Endothelial cell of umbilical vein (primary cell): Measurements from ENCODE around the gene PTGES2. TPM values are rescaled to one million over a fixed set of nuclear protein-coding genes. Genes with fewer than 3 reads are reported as not detected.
A peak's percentile ranks its signal among the peaks of the same experiment; 100 is the strongest.

ENCODE experiments used
- BruUV-seq: library from RNA; stranded (reverse); fragments of 400-500 nt; replicated peaks from 2 replicates; lab custom pipeline; 2021; lab: Mats Ljungman, UMichigan
- CTCF ChIA-PET: fragments of 300-600, 350-600 bp; sonication (Branson Sonifier 250); formaldehyde crosslinking; loops from one replicate; lab custom pipeline; 2021; ENCODE audit warnings: antibody characterized with exemption, inconsistent platforms; lab: Charles Lee
- POLR2A ChIA-PET: fragments of 300-600, 350-600 bp; sonication (Branson Sonifier 250); formaldehyde crosslinking; loops from one replicate; lab custom pipeline; 2021; ENCODE audit warnings: antibody characterized with exemption, inconsistent platforms; lab: Charles Lee
- DNase-seq: peaks from one replicate; pipeline ENCODE4 v3.0.0-alpha.2; 2011; ENCODE audit warnings: low read depth, low spot score
- FAIRE-seq: peaks from 2 replicates; lab custom pipeline; 2011; peaks lifted over from hg19 to GRCh38; lab: Jason Lieb, UNC
- H2AFZ ChIP-seq: 2 replicates; pipeline ENCODE4 v1.6.0; 2012; ENCODE audit warnings: low read depth, low read length, control low read depth, inconsistent platforms
- H3K27ac ChIP-seq: 2 replicates; pipeline ENCODE4 v1.5.1; 2011; ENCODE audit warnings: low read depth, mild to moderate bottlenecking, control low read depth, low read length, moderate library complexity; ENCODE audit not compliant: insufficient read depth
- H3K27me3 ChIP-seq, 2 experiments: 2 replicates each; pipeline versions ENCODE4 v1.6.0 to v1.6.1; 2011; ENCODE audit warnings: low read length in 2 of 2, mixed read lengths in 1 of 2; ENCODE audit not compliant: control insufficient read depth in 2 of 2, insufficient read depth in 2 of 2
- H3K36me3 ChIP-seq, 2 experiments: 2 replicates in 1 of 2; 3 replicates in 1 of 2; pipeline ENCODE4 v1.5.1; 2011; ENCODE audit warnings: low read length in 2 of 2, mild to moderate bottlenecking in 1 of 2, moderate library complexity in 1 of 2; ENCODE audit not compliant: control insufficient read depth in 2 of 2, insufficient read depth in 2 of 2; ENCODE audit errors: extremely low read depth in 1 of 2
- H3K4me1 ChIP-seq: 3 replicates; pipeline ENCODE4 v1.5.1; 2011; ENCODE audit warnings: mild to moderate bottlenecking, low read length; ENCODE audit not compliant: control insufficient read depth, insufficient read depth; ENCODE audit errors: extremely low read depth
- H3K4me2 ChIP-seq: 2 replicates; pipeline ENCODE4 v1.6.1; 2011; ENCODE audit warnings: low read length, control low read depth, mixed read lengths; ENCODE audit not compliant: insufficient read depth
- H3K4me3 ChIP-seq, 3 experiments: fragments of 200-600 bp in 1 of 3; sonication (generic), shearing (Covaris generic) in 1 of 3; replicated peaks in 1 of 3; 2 replicates each; pipeline ENCODE4 v1.5.1; 2011 to 2016; ENCODE audit warnings: control low read depth in 3 of 3, low read length in 3 of 3, mild to moderate bottlenecking in 2 of 3, inconsistent platforms in 1 of 3, low read depth in 1 of 3, moderate library complexity in 1 of 3; ENCODE audit not compliant: insufficient read depth in 1 of 3
- H3K79me2 ChIP-seq: 2 replicates; pipeline ENCODE4 v1.6.0; 2012; ENCODE audit warnings: low read length, inconsistent platforms; ENCODE audit not compliant: control insufficient read depth, insufficient read depth
- H3K9ac ChIP-seq: replicated peaks from 2 replicates; pipeline ENCODE3; 2011; ENCODE audit warnings: low read length, control low read depth; ENCODE audit not compliant: insufficient read depth; ENCODE audit errors: extremely low read depth
- H3K9me1 ChIP-seq: replicated peaks from 3 replicates; pipeline ENCODE4 v1.6.0; 2011; ENCODE audit warnings: mild to moderate bottlenecking, low read length; ENCODE audit not compliant: control insufficient read depth, insufficient read depth; ENCODE audit errors: extremely low read depth
- H3K9me3 ChIP-seq: replicated peaks from 2 replicates; pipeline ENCODE4 v1.5.1; 2012; ENCODE audit warnings: low read length, inconsistent platforms; ENCODE audit not compliant: control insufficient read depth, insufficient read depth
- H4K20me1 ChIP-seq: replicated peaks from 2 replicates; pipeline ENCODE3; 2011; ENCODE audit warnings: mild to moderate bottlenecking, low read length; ENCODE audit not compliant: control insufficient read depth, insufficient read depth; ENCODE audit errors: extremely low read depth
- EZH2 ChIP-seq: IDR thresholded peaks from 2 replicates; pipeline ENCODE4 v1.6.1; 2012; ENCODE audit warnings: borderline replicate concordance, low read depth, mild to moderate bottlenecking, moderate library complexity, low read length, inconsistent platforms; ENCODE audit not compliant: severe bottlenecking
- FOS ChIP-seq: IDR thresholded peaks from 2 replicates; pipeline ENCODE4 v1.6.1; 2011; ENCODE audit warnings: mild to moderate bottlenecking, low read length, moderate library complexity, borderline replicate concordance; ENCODE audit not compliant: insufficient read depth
- GATA2 ChIP-seq: IDR thresholded peaks from 2 replicates; pipeline ENCODE4 v1.7.0; 2011; ENCODE audit warnings: low read depth, mild to moderate bottlenecking, moderate library complexity, mixed read lengths, low read length; ENCODE audit not compliant: insufficient read length, insufficient read depth
- JUN ChIP-seq: IDR thresholded peaks from 2 replicates; pipeline ENCODE4 v1.6.1; 2011; ENCODE audit warnings: borderline replicate concordance, low read depth; ENCODE audit not compliant: insufficient read length, insufficient read depth
- MYC ChIP-seq: IDR thresholded peaks from one replicate; pipeline ENCODE4 v1.6.1; 2011; ENCODE audit warnings: mild to moderate bottlenecking, low read depth, low read length
- POLR2A ChIP-seq: IDR thresholded peaks from 2 replicates; pipeline ENCODE4 v1.6.1; 2012; ENCODE audit warnings: low read depth, mild to moderate bottlenecking, control low read depth, low read length
- POLR2AphosphoS5 ChIP-seq: IDR thresholded peaks from 2 replicates; pipeline ENCODE4 v1.6.1; 2012; ENCODE audit warnings: low read depth, mild to moderate bottlenecking, control low read depth, low read length, moderate library complexity; ENCODE audit not compliant: insufficient read depth
- dilution Hi-C: fragments of 300-500 bp; cut with MboI; formaldehyde crosslinking; loops from one replicate; pipeline ENCODE4 v1.15.0; 2019; ENCODE audit warnings: low sequenced_read_pairs; ENCODE audit not compliant: extremely low pct_ligation_motif_present
- intact Hi-C: fragments of 100-400 bp; cut with micrococcal nuclease; formaldehyde crosslinking; loops from one replicate; pipeline ENCODE4 v1.10.0; 2022
- polyA plus RNA-seq, 4 experiments: library from polyadenylated mRNA; depleted of rRNA in 3 of 4; stranded (reverse) in 3 of 4; unstranded in 1 of 4; fragments of >200 nt; gene quantifications; 2 replicates each; pipeline versions ENCODE4 v1.2.1 to v1.2.3, GENCODE V29; 2011 to 2012; ENCODE audit warnings: missing spikeins in 1 of 4
- total RNA-seq: library from RNA; stranded (reverse); gene quantifications from 2 replicates; pipeline ENCODE4 v1.2.3, GENCODE V29; 2021
- TF ChIP-seq, protein P1 (sequence below): IDR thresholded peaks from 2 replicates; pipeline ENCODE4 v1.6.1; 2011; ENCODE audit not compliant: insufficient read depth, insufficient read length
- TF ChIP-seq, protein P2 (sequence below), 2 donors: IDR thresholded peaks; 1 replicate in 1 of 2; 2 replicates in 1 of 2; pipeline ENCODE4 v1.5.1; 2011; ENCODE audit warnings: low read length in 2 of 2, mild to moderate bottlenecking in 2 of 2, moderate library complexity in 2 of 2, control low read depth in 1 of 2, inconsistent platforms in 1 of 2, low read depth in 1 of 2; ENCODE audit not compliant: insufficient read depth in 1 of 2; ENCODE audit errors: extremely low read depth in 1 of 2

Gene PTGES2
- total and polyA plus RNA-seq, 2 donors (not counting 3 experiments of a cell fraction or from before 2014, with no cell fraction given): 64.2 to 69.9 TPM

DNA sequence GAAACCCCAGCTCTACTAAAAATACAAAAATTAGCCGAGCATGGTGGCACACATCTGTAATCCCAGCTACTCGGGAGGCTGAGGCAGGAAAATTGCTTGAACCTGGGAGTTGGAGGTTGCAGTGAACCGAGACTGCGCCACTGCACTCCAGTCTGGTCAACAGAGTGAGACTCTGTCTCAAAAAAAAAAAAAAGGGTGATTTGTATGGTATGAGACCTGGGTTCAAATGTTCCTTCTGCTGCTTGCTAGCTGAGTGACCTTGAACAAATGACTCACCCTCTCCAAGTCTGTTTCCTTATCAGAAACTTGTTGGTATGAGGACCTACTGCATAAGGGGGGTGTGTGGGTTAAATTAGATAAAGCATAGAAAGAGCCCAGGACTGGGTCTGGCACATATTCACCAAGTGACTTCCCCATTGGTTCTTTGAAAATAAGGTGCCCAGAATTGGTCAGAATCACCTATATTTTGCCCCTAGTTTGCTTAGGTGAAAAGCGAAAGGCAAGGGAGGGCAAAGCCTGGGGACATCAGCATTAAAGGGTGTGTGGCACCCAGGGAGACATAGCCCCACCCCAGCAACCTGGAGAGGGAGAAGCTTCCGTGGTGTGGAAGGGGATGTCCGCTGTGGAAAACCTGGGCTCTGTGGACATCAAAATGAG, 49.6 kb downstream of the PTGES2 start:
- BruUV-seq: no TSS peak
- Histone ChIP-seq H3K9me3 (no peaks in the 10 kb centered on the region), H3K4me1 (peaks cover 22% of the 10 kb centered on the region), H3K9me1 (no peaks in the 10 kb centered on the region), H2AFZ (no peak overlapping the region), H3K4me3 (no peak overlapping the region), H3K36me3 (no peaks in the 10 kb centered on the region), H3K27ac (no peak overlapping the region), H3K9ac (no peak overlapping the region), H4K20me1 (no peaks in the 10 kb centered on the region), H3K79me2 (peaks cover 36% of the 10 kb centered on the region), H3K27me3 (no peaks in the 10 kb centered on the region), H3K4me2 (no peak overlapping the region)
- intact Hi-C loops (no loop called here), dilution Hi-C loops (no loop called here)
- DNase-seq: peak; percentile 36
- ChIA-PET POLR2A (interaction anchor here (1.5 to 2.3 kb wide), 2 partner anchors 10 to 22 kb away, joined by 4 to 8 read pairs; partner anchors contain the start of genes NAIF1 and SLC25A25), CTCF (interaction anchor here (0.7 to 2.3 kb wide), 8 partner anchors 9 to 135 kb away, joined by 3 to 16 read pairs (median 3); partner anchors contain the start of gene SLC25A25)
- FAIRE-seq: no peak
- TF ChIP-seq, protein P1, sequence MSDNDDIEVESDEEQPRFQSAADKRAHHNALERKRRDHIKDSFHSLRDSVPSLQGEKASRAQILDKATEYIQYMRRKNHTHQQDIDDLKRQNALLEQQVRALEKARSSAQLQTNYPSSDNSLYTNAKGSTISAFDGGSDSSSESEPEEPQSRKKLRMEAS: no peak
- TF ChIP-seq POLR2A (no peak), POLR2AphosphoS5 (no peak), FOS (no peak), JUN (peak; percentile 25), MYC (no peak), EZH2 (no peak), GATA2 (peak; percentile 45)
- TF ChIP-seq, protein P2, sequence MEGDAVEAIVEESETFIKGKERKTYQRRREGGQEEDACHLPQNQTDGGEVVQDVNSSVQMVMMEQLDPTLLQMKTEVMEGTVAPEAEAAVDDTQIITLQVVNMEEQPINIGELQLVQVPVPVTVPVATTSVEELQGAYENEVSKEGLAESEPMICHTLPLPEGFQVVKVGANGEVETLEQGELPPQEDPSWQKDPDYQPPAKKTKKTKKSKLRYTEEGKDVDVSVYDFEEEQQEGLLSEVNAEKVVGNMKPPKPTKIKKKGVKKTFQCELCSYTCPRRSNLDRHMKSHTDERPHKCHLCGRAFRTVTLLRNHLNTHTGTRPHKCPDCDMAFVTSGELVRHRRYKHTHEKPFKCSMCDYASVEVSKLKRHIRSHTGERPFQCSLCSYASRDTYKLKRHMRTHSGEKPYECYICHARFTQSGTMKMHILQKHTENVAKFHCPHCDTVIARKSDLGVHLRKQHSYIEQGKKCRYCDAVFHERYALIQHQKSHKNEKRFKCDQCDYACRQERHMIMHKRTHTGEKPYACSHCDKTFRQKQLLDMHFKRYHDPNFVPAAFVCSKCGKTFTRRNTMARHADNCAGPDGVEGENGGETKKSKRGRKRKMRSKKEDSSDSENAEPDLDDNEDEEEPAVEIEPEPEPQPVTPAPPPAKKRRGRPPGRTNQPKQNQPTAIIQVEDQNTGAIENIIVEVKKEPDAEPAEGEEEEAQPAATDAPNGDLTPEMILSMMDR (IDR thresholded peaks at IDR 0.05; ENCODE audit: extremely low read depth in 1 of 2, insufficient read depth in 1 of 2, low read depth in 1 of 2, low read length in 2 of 2): no peak
